ENCODE results near the gene CTBS. TPM values are rescaled to one million over a fixed set of nuclear protein-coding genes. Genes with fewer than 3 reads are reported as not detected.

Gene CTBS
- total and polyA plus RNA-seq, 2 of the 4 experiments (the other 2 are of a cell fraction), result 5.9 to 12.4 TPM

GRCh38 chr1:84573481-84573966 is 716 bp downstream of the CTBS start (continued):
- no peak for TF ChIP-seq NFE2L2 (IDR thresholded peaks at IDR 0.05; ENCODE audit: low read depth, low read length)

GRCh38 chr1:84571150-84571535 is 3.1 kb downstream of the CTBS start:
- no peak for ATAC-seq (ENCODE audit: low read depth)
- no peak for TF ChIP-seq ELK1 (IDR thresholded peaks at IDR 0.05; ENCODE audit: borderline replicate concordance, low read depth, low read length)
- no peak for TF ChIP-seq POLR2A (IDR thresholded peaks at IDR 0.05; ENCODE audit: low read depth, low read length)
- no peak for TF ChIP-seq RAD21 (IDR thresholded peaks at IDR 0.05; ENCODE audit: low read length)
- TF ChIP-seq MXI1 (IDR thresholded peaks at IDR 0.05; ENCODE audit: borderline replicate concordance, low read depth, low read length), result no peak
- TF ChIP-seq SMC3 (IDR thresholded peaks at IDR 0.05; ENCODE audit: low read depth, low read length), result no peak
- no peak for TF ChIP-seq NFE2L2 (IDR thresholded peaks at IDR 0.05; ENCODE audit: low read depth, low read length)
- TF ChIP-seq BHLHE40 (IDR thresholded peaks at IDR 0.05; ENCODE audit: low read depth, low read length), result no peak
- TF ChIP-seq FOS (IDR thresholded peaks at IDR 0.05; ENCODE audit: low read depth, low read length), result no peak
- no peak for TF ChIP-seq CHD1 (IDR thresholded peaks at IDR 0.05; ENCODE audit: low read depth, low read length)
- no peak for TF ChIP-seq CEBPB (IDR thresholded peaks at IDR 0.05; ENCODE audit: low read depth, low read length)
- TF ChIP-seq RFX5 (IDR thresholded peaks at IDR 0.05; ENCODE audit: low read depth, low read length), result no peak
- no peak overlapping the region for H3K14ac ChIP-seq (replicated peaks; ENCODE audit: low read depth, low read length)

More at GRCh38 chr1:84571150-84571535, 3.1 kb downstream of the CTBS start:
- peak; percentile 51 for DNase-seq
- WGBS, 2 experiments (ENCODE audit: extremely low coverage in 2 of 2, insufficient read length in 1 of 2), result 83% methylated on average over 1 of the region's 2 CpGs; no CpG with 5 or more reads in 1 of the 2 experiments
- H2BK20ac ChIP-seq (ENCODE audit: low read depth, low read length), result no peak overlapping the region
- in situ Hi-C loops (cut with MboI; ENCODE audit: low sequenced_read_pairs) (no loop called here), intact Hi-C loops (cut with micrococcal nuclease) (loop anchor here (5.0 kb wide), 1 partner anchor 181 kb away; no protein-coding TSS in a partner anchor), dilution Hi-C loops (cut with HindIII; ENCODE audit: low sequenced_read_pairs, unreplicated experiment) (no loop called here)
- no peak overlapping the region for H3K18ac ChIP-seq (ENCODE audit: low read depth, low read length)
- H3K4ac ChIP-seq (ENCODE audit: low read depth, low read length), result no peak overlapping the region
- no peak overlapping the region for H2AFZ ChIP-seq (replicated peaks; ENCODE audit: low read length, poor library complexity)
- H2AK9ac ChIP-seq (replicated peaks; ENCODE audit: low read depth, low read length, poor library complexity), result no peak overlapping the region
- no peak overlapping the region for H2BK5ac ChIP-seq (ENCODE audit: low read depth, low read length, poor library complexity, severe bottlenecking)
- peaks cover 2% of the 10 kb centered on the region; the same call in 1 of the 2 replicates for H3K4me1 ChIP-seq (ENCODE audit: control insufficient read depth, insufficient read depth, low read length)
- H3K9me1 ChIP-seq (ENCODE audit: insufficient read depth, low read length), result peaks cover 3% of the 10 kb centered on the region
- H3K27me3 ChIP-seq (ENCODE audit: control insufficient read depth, insufficient read depth, low read length), result no peaks in the 10 kb centered on the region
- CTCF ChIA-PET, result no interaction called here
- no peak overlapping the region for H3K9ac ChIP-seq (ENCODE audit: low read depth, low read length)
- H4K20me1 ChIP-seq (ENCODE audit: insufficient read depth, low read length), result no peaks in the 10 kb centered on the region
- no peak overlapping the region for H3K4me2 ChIP-seq (ENCODE audit: low read depth, low read length)
- H2BK15ac ChIP-seq (ENCODE audit: low read depth, low read length), result no peak overlapping the region
- H3K23ac ChIP-seq (ENCODE audit: low read depth, low read length), result no peak overlapping the region
- no peak overlapping the region for H2BK120ac ChIP-seq (ENCODE audit: low read depth, low read length)
- peaks cover 7% of the 10 kb centered on the region for H3K36me3 ChIP-seq (ENCODE audit: control insufficient read depth, insufficient read depth, low read length)
- no peak overlapping the region for H4K5ac ChIP-seq (ENCODE audit: low read depth, low read length)
- no peak overlapping the region for H3K56ac ChIP-seq (ENCODE audit: extremely low read depth, insufficient read depth, low read length)
- H3K79me1 ChIP-seq (ENCODE audit: low read depth in 1 of 2, low read length in 2 of 2), result peaks cover 33 to 34% of the 10 kb centered on the region in 2 experiments
- H3K9me3 ChIP-seq (ENCODE audit: control insufficient read depth, insufficient read depth, low read length), result no peaks in the 10 kb centered on the region
- no peak overlapping the region for H4K8ac ChIP-seq (ENCODE audit: low read depth in 2 of 2, low read length in 2 of 2)
- H2AK5ac ChIP-seq (ENCODE audit: low read depth, low read length), result no peak overlapping the region
- no peak overlapping the region for H3K27ac ChIP-seq (ENCODE audit: insufficient read depth, low read length)
- no peak overlapping the region for H4K91ac ChIP-seq (ENCODE audit: insufficient read depth, low read depth, low read length)
- no TSS peak for BruUV-seq (replicated peaks)
- POLR2A ChIA-PET (ENCODE audit: unreplicated experiment), result no interaction called here
- H3K4me3 ChIP-seq (ENCODE audit: insufficient read depth, low read depth, low read length), result no peak overlapping the region
